H1 (cell line): Measurements from ENCODE around the gene ITGA5. TPM values are rescaled to one million over a fixed set of nuclear protein-coding genes. Genes with fewer than 3 reads are reported as not detected.

ENCODE experiments used
- CTCF ChIA-PET: fragments of 300-600 bp; sonication (Branson Sonifier 250); formaldehyde crosslinking; loops from one replicate; lab custom pipeline; 2021; ENCODE audit not compliant: partially characterized antibody; lab: Charles Lee
- POLR2A ChIA-PET: fragments of 300-600 bp; sonication (Branson Sonifier 250); formaldehyde crosslinking; loops from one replicate; lab custom pipeline; 2021; ENCODE audit warnings: inconsistent platforms; ENCODE audit not compliant: partially characterized antibody; lab: Charles Lee
- DNase-seq, 2 experiments: peaks; one replicate each; pipeline versions ENCODE4 v3.0.0 to v3.0.0-alpha.2; 2010 to 2022; ENCODE audit warnings: low spot score in 2 of 2, low read depth in 1 of 2, mixed read lengths in 1 of 2
- FAIRE-seq: peaks from 2 replicates; lab custom pipeline; 2011; peaks lifted over from hg19 to GRCh38; lab: Jason Lieb, UNC
- H2AFZ ChIP-seq: 2 replicates; pipeline ENCODE4 v1.8.1; 2012; ENCODE audit warnings: low read length, inconsistent platforms
- H2AK5ac ChIP-seq: 2 replicates; pipeline ENCODE4 v1.6.1; 2013; ENCODE audit warnings: low read depth, low read length
- H2BK120ac ChIP-seq: replicated peaks from 2 replicates; pipeline ENCODE3; 2013; ENCODE audit warnings: low read depth, low read length, inconsistent platforms
- H2BK12ac ChIP-seq: 2 replicates; pipeline ENCODE4 v1.6.1; 2013; ENCODE audit warnings: low read depth, low read length
- H2BK15ac ChIP-seq: 2 replicates; pipeline ENCODE4 v1.6.1; 2013; ENCODE audit warnings: low read length
- H2BK20ac ChIP-seq: 2 replicates; pipeline ENCODE4 v1.6.1; 2013; ENCODE audit warnings: low read length
- H2BK5ac ChIP-seq: 2 replicates; pipeline ENCODE4 v1.6.1; 2013; ENCODE audit warnings: low read depth, low read length
- H3K14ac ChIP-seq: 2 replicates; pipeline ENCODE4 v1.6.1; 2013; ENCODE audit warnings: inconsistent platforms; ENCODE audit not compliant: insufficient read length
- H3K18ac ChIP-seq: 2 replicates; pipeline ENCODE4 v1.6.1; 2013; ENCODE audit warnings: low read length; ENCODE audit errors: extremely low read depth
- H3K23ac ChIP-seq: 2 replicates; pipeline ENCODE4 v1.6.1; 2013; ENCODE audit warnings: inconsistent platforms; ENCODE audit not compliant: insufficient read length
- H3K23me2 ChIP-seq: 2 replicates; pipeline ENCODE4 v1.6.1; 2013; ENCODE audit warnings: low read depth, low read length
- H3K27ac ChIP-seq: 2 replicates; pipeline ENCODE4 v1.6.1; 2011; ENCODE audit warnings: low read depth, low read length, inconsistent platforms
- H3K27me3 ChIP-seq, 4 experiments: replicated peaks in 1 of 4; 1 replicate in 1 of 4; 2 replicates in 3 of 4; pipeline versions ENCODE4 v1.6.1 to v1.8.1; 2011 to 2013; ENCODE audit warnings: low read length in 3 of 4, mild to moderate bottlenecking in 3 of 4, inconsistent platforms in 2 of 4, mixed read lengths in 2 of 4, moderate library complexity in 1 of 4; ENCODE audit not compliant: control insufficient read depth in 3 of 4, insufficient read depth in 3 of 4; ENCODE audit errors: extremely low read depth in 1 of 4
- H3K36me3 ChIP-seq, 4 experiments: 2 replicates each; pipeline versions ENCODE4 v1.6.1 to v1.8.1; 2011 to 2013; ENCODE audit warnings: mild to moderate bottlenecking in 4 of 4, low read length in 3 of 4, moderate library complexity in 2 of 4, control low read depth in 1 of 4, inconsistent platforms in 1 of 4; ENCODE audit not compliant: insufficient read depth in 4 of 4, control insufficient read depth in 2 of 4
- H3K4ac ChIP-seq: replicated peaks from 2 replicates; pipeline ENCODE3; 2013; ENCODE audit warnings: low read length, low read depth, mixed read lengths, inconsistent platforms; ENCODE audit not compliant: insufficient read length
- H3K4me1 ChIP-seq, 4 experiments: replicated peaks in 1 of 4; 1 replicate in 1 of 4; 2 replicates in 3 of 4; pipeline versions ENCODE4 v1.6.1 to v1.8.1; 2011 to 2013; ENCODE audit warnings: low read length in 3 of 4, inconsistent platforms in 2 of 4, mixed read lengths in 1 of 4; ENCODE audit not compliant: insufficient read depth in 4 of 4, control insufficient read depth in 3 of 4
- H3K4me2 ChIP-seq, 2 experiments: 2 replicates each; pipeline versions ENCODE4 v1.6.1 to v1.8.1; 2011 to 2013; ENCODE audit warnings: low read depth in 2 of 2, low read length in 2 of 2, control low read depth in 1 of 2, inconsistent platforms in 1 of 2, mild to moderate bottlenecking in 1 of 2; ENCODE audit not compliant: insufficient read depth in 1 of 2
- H3K4me3 ChIP-seq, 4 experiments: fragments of 200-600, 300-600 bp in 1 of 4; sonication (generic), shearing (Covaris generic), sonication (Bioruptor Twin) in 1 of 4; 2 replicates each; pipeline versions ENCODE4 v1.5.1 to v1.8.1; 2011 to 2016; ENCODE audit warnings: low read length in 4 of 4, low read depth in 3 of 4, control low read depth in 2 of 4, inconsistent platforms in 2 of 4, mild to moderate bottlenecking in 2 of 4, mixed read lengths in 1 of 4, moderate library complexity in 1 of 4; ENCODE audit not compliant: insufficient read depth in 2 of 4; ENCODE audit errors: extremely low read depth in 1 of 4
- H3K56ac ChIP-seq: replicated peaks from 2 replicates; pipeline ENCODE3; 2013; ENCODE audit warnings: low read depth, mild to moderate bottlenecking, mixed read lengths, low read length, inconsistent platforms; ENCODE audit not compliant: insufficient read length
- H3K79me1 ChIP-seq: 2 replicates; pipeline ENCODE4 v1.6.1; 2013; ENCODE audit warnings: low read depth, low read length, control low read depth
- H3K79me2 ChIP-seq, 2 experiments: 2 replicates each; pipeline versions ENCODE4 v1.6.1 to v1.8.1; 2012 to 2013; ENCODE audit warnings: low read length in 2 of 2, mild to moderate bottlenecking in 2 of 2, inconsistent platforms in 1 of 2; ENCODE audit not compliant: insufficient read depth in 2 of 2, control insufficient read depth in 1 of 2
- H3K9ac ChIP-seq, 4 experiments: replicated peaks in 1 of 4; 1 replicate in 1 of 4; 2 replicates in 3 of 4; pipeline versions ENCODE4 v1.6.1 to v1.8.1; 2011 to 2013; ENCODE audit warnings: low read depth in 3 of 4, low read length in 3 of 4, control low read depth in 2 of 4, mild to moderate bottlenecking in 2 of 4, moderate library complexity in 2 of 4, inconsistent platforms in 1 of 4; ENCODE audit errors: extremely low read depth in 1 of 4
- H3K9me3 ChIP-seq, 2 experiments: 2 replicates each; pipeline versions ENCODE4 v1.6.1 to v1.8.1; 2012 to 2013; ENCODE audit warnings: mild to moderate bottlenecking in 2 of 2, moderate library complexity in 2 of 2, control low read depth in 1 of 2, inconsistent platforms in 1 of 2, low read depth in 1 of 2, low read length in 1 of 2, mixed read lengths in 1 of 2; ENCODE audit not compliant: insufficient read depth in 2 of 2
- H4K20me1 ChIP-seq, 2 experiments: replicated peaks in 1 of 2; 2 replicates each; pipeline versions ENCODE3 to v1.8.1; 2011 to 2013; ENCODE audit warnings: inconsistent platforms in 2 of 2, low read length in 2 of 2, mild to moderate bottlenecking in 1 of 2; ENCODE audit not compliant: insufficient read depth in 2 of 2, control insufficient read depth in 1 of 2
- H4K5ac ChIP-seq: 2 replicates; pipeline ENCODE4 v1.6.1; 2013; ENCODE audit warnings: low read length, low read depth, mixed read lengths, inconsistent platforms; ENCODE audit not compliant: insufficient read length
- H4K8ac ChIP-seq: 2 replicates; pipeline ENCODE4 v1.8.0; 2013; ENCODE audit warnings: mild to moderate bottlenecking, moderate library complexity, low read length, inconsistent platforms; ENCODE audit not compliant: insufficient read depth; ENCODE audit errors: extremely low read depth
- H4K91ac ChIP-seq: replicated peaks from 2 replicates; pipeline ENCODE3; 2013; ENCODE audit warnings: low read length, mixed read lengths, inconsistent platforms; ENCODE audit not compliant: insufficient read length
- CBX5 ChIP-seq: fragments of 300-800, 300-1000 bp; sonication (generic); IDR thresholded peaks from 2 replicates; pipeline ENCODE4 v1.7.1; 2016; ENCODE audit warnings: antibody characterized with exemption, low read length, low read depth
- CBX8 ChIP-seq: fragments of 300-800, 300-1000 bp; sonication (generic); IDR thresholded peaks from 2 replicates; pipeline ENCODE4 v1.7.1; 2016; ENCODE audit warnings: low read depth, low read length, borderline replicate concordance
- CTBP2 ChIP-seq: IDR thresholded peaks from 2 replicates; pipeline ENCODE4 v1.7.0; 2011; ENCODE audit warnings: borderline replicate concordance, mild to moderate bottlenecking, moderate library complexity, mixed read lengths, low read length; ENCODE audit not compliant: insufficient read depth, insufficient read length
- JUND ChIP-seq: IDR thresholded peaks from 2 replicates; pipeline ENCODE4 v1.6.1; 2011; ENCODE audit warnings: mild to moderate bottlenecking, improper control_type of control experiment, low read length
- KDM1A ChIP-seq: fragments of 200-600, 300-600 bp; sonication (generic); IDR thresholded peaks from 2 replicates; pipeline ENCODE4 v1.7.1; 2016; ENCODE audit warnings: mild to moderate bottlenecking, low read length, borderline replicate concordance
- MAFK ChIP-seq: IDR thresholded peaks from 2 replicates; pipeline ENCODE4 v1.6.1; 2012; ENCODE audit warnings: low read depth, mild to moderate bottlenecking, improper control_type of control experiment, low read length
- NANOG ChIP-seq: IDR thresholded peaks from 2 replicates; pipeline ENCODE4 v1.6.1; 2011; ENCODE audit warnings: low read length, low read depth, mild to moderate bottlenecking, inconsistent platforms; ENCODE audit not compliant: insufficient read depth, poor library complexity, severe bottlenecking
- POLR2AphosphoS5 ChIP-seq: IDR thresholded peaks from 2 replicates; pipeline ENCODE4 v1.6.1; 2011; ENCODE audit warnings: low read depth, low read length
- RNF2 ChIP-seq: fragments of 200-900, 300-1000 bp; sonication (generic); IDR thresholded peaks from 2 replicates; pipeline ENCODE4 v1.7.1; 2016; ENCODE audit warnings: borderline replicate concordance, low read depth, mild to moderate bottlenecking, antibody characterized with exemption, low read length; ENCODE audit not compliant: poor library complexity, severe bottlenecking; ENCODE audit errors: missing control alignments
- SIN3A ChIP-seq, 2 experiments: IDR thresholded peaks in 1 of 2; conservative IDR thresholded peaks in 1 of 2; 2 replicates each; pipeline ENCODE4 v1.6.1; 2011 to 2012; ENCODE audit warnings: low read length in 2 of 2, improper control_type of control experiment in 1 of 2, low read depth in 1 of 2, mild to moderate bottlenecking in 1 of 2
- SP2 ChIP-seq: IDR thresholded peaks from 2 replicates; pipeline ENCODE4 v1.6.1; 2012; ENCODE audit warnings: mild to moderate bottlenecking, low read length, inconsistent platforms
- SRF ChIP-seq: IDR thresholded peaks from 2 replicates; pipeline ENCODE4 v1.6.1; 2011; ENCODE audit warnings: mild to moderate bottlenecking, low read depth, low read length, moderate library complexity
- TEAD4 ChIP-seq: IDR thresholded peaks from 2 replicates; pipeline ENCODE4 v1.6.1; 2012; ENCODE audit warnings: low read depth, low read length, inconsistent platforms, mixed read lengths
- WGBS, 2 experiments: shearing (Covaris generic) in 1 of 2; methylation state at CpG; one replicate each; pipeline versions ENCODE4 v1.1.6 to v1.1.7; 2013 to 2015; ENCODE audit warnings: low lambda C conversion rate in 2 of 2, mixed read lengths in 2 of 2, inconsistent platforms in 1 of 2, low coverage in 1 of 2, missing lambda C conversion rate in 1 of 2; ENCODE audit not compliant: insufficient replicate concordance in 2 of 2, insufficient coverage in 1 of 2, insufficient read length in 1 of 2; ENCODE audit errors: extremely low coverage in 1 of 2, missing lambda C conversion rate in 1 of 2; 5-methylcytosine and 5-hydroxymethylcytosine counted together
- polyA plus RNA-seq, 7 experiments: library from polyadenylated mRNA; depleted of rRNA in 3 of 7; stranded (reverse) in 5 of 7; unstranded in 2 of 7; fragments of >200 nt in 5 of 7; fragments of 200-250 nt in 2 of 7; gene quantifications; 1 replicate in 5 of 7; 2 replicates in 1 of 7; 4 replicates in 1 of 7; pipeline versions ENCODE4 v1.2.1 to v1.2.3, GENCODE V29; 2011 to 2013; ENCODE audit warnings: missing spikeins in 2 of 7, mixed read lengths in 2 of 7
- total RNA-seq: library from RNA; stranded (reverse); fragmentation: NEBNext Ultra II Directional; extraction: Animal tissue kit (Norgen Biotek cat#: 25700); gene quantifications from 2 replicates; pipeline ENCODE4 v1.2.1, GENCODE V29; 2021

ITGA5 gene
- total and polyA plus RNA-seq, 2 of the 8 experiments (the other 6 are each of a cell fraction or from before 2014, with no cell fraction given), result 11.6 to 19.4 TPM

- Histone ChIP-seq H3K4me3 (no peak overlapping the region), H3K18ac (no peak overlapping the region), H3K4me1 (peaks cover 0 to 9% (median 5%) of the 10 kb centered on the region in 4 experiments; a peak in 5 of 7 replicates), H2BK15ac (no peak overlapping the region), H2BK120ac (no peak overlapping the region), H4K20me1 (no peaks in the 10 kb centered on the region), H2AK5ac (no peak overlapping the region), H3K79me1 (no peaks in the 10 kb centered on the region), H2AFZ (no peak overlapping the region), H4K91ac (no peak overlapping the region), H3K79me2 (no peaks in the 10 kb centered on the region), H3K23ac (no peak overlapping the region), H3K27me3 (peaks cover 0 to 32% (median 23%) of the 10 kb centered on the region in 4 experiments; a peak in 6 of 7 replicates), H3K9ac (no peak overlapping the region), H3K4ac (no peak overlapping the region), H2BK5ac (no peak overlapping the region), H3K56ac (no peak overlapping the region), H3K14ac (no peak overlapping the region), H2BK12ac (no peak overlapping the region), H3K23me2 (no peaks in the 10 kb centered on the region; the same call in 1 of the 2 replicates), H4K5ac (no peak overlapping the region), H3K4me2 (no peak overlapping the region), H3K9me3 (no peaks in the 10 kb centered on the region), H4K8ac (no peak overlapping the region), H3K27ac (no peak overlapping the region), H2BK20ac (no peak overlapping the region), H3K36me3 (no peaks in the 10 kb centered on the region)
- FAIRE-seq, result no peak
- CTCF ChIA-PET, result interaction anchor here (0.8 to 26.1 kb wide), 7 partner anchors 11 to 100 kb away, joined by 3 to 742 read pairs (median 5); partner anchors contain the start of gene ITGA5
- DNase-seq, result no peak
- POLR2A ChIA-PET, result interaction anchor here (2.0 kb wide), 1 partner anchor 15 kb away, joined by 5 read pairs; no protein-coding TSS in a partner anchor
- WGBS, 2 experiments, result 81% methylated on average over 3 of the region's 3 CpGs; no CpG with 5 or more reads in 1 of the 2 experiments
- TF ChIP-seq TEAD4 (no peak), CBX8 (no peak), SRF (no peak), POLR2AphosphoS5 (no peak), SIN3A (conservative IDR thresholded peaks at IDR 0.05 in 1 of 2, IDR thresholded peaks at IDR 0.05 in 1 of 2; ENCODE audit: low read depth in 1 of 2, low read length in 2 of 2) (no peak), KDM1A (no peak), CTBP2 (no peak), MAFK (no peak), RNF2 (no peak), SP2 (no peak), JUND (no peak), CBX5 (no peak), NANOG (no peak)
Measured at GRCh38 chr12:54426690-54427089, 7.6 kb upstream of the ITGA5 start.
